NCI-H774 (cell line): ENCODE results near the gene SRGAP1.

Source experiments
- DNase-seq: peaks from one replicate; lab custom pipeline; 2025; lab: John Stamatoyannopoulos, UW

Gene SRGAP1

GRCh38 chr12:64203775-64204174, 359.3 kb downstream of the SRGAP1 start:
- DNase-seq = no peak

GRCh38 chr12:64205542-64205941, 361.0 kb downstream of the SRGAP1 start:
- no peak for DNase-seq

- no peak for DNase-seq
These were observed 363.0 kb downstream of the SRGAP1 start for GRCh38 chr12:64207453-64207852.
